Measurements from ENCODE around the gene FIG4.
"Not testable (repeated sequence)": the region's sequence is repeated elsewhere in the genome, so short reads cannot be mapped to it uniquely, and the experiment has no call there.

Gene FIG4

DNA sequence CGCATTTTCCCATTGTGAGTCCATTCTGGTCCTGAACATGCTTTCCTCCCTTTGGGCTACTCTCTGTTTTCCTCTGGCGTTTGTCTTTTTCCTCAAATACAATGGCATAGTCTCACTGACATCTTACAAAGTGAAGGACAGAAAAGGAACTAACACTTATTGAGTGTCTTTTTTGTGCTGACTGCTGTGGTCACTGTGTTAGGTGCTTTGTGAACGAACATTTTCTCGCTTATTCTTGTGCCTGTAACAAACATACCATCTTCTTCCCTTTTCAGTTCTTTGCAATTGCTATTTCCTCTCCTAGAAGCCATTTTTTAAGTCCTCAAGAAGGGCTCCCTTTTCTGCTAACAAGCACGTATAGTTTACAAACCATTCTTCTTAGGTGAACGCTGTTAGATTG is 15.4 kb downstream of the FIG4 start:
- Histone ChIP-seq H3K9ac (ENCODE audit: low read length) (no peak overlapping the region), H3K4me2 (ENCODE audit: low read depth, low read length, poor library complexity, severe bottlenecking) (no peak overlapping the region), H3K27ac (ENCODE audit: low read depth, low read length) (no peak overlapping the region), H3K79me2 (ENCODE audit: insufficient read depth, low read length) (no peaks in the 10 kb centered on the region), H3K9me3 (ENCODE audit: insufficient read depth, low read length) (no peaks in the 10 kb centered on the region), H3K36me3 (ENCODE audit: low read length) (no peaks in the 10 kb centered on the region), H3K4me3 (ENCODE audit: insufficient read depth, low read length, poor library complexity, severe bottlenecking) (no peak overlapping the region), H4K20me1 (ENCODE audit: low read depth, low read length) (no peaks in the 10 kb centered on the region), H3K9me2 (replicated peaks; ENCODE audit: insufficient read depth, low read length) (no peaks in the 10 kb centered on the region), H2AFZ (ENCODE audit: low read depth, low read length, severe bottlenecking) (no peak overlapping the region), H3F3A (ENCODE audit: insufficient read depth) (no peaks in the 10 kb centered on the region), H3K27me3 (ENCODE audit: low read length) (no peaks in the 10 kb centered on the region)
- TF ChIP-seq EZH2phosphoT487 (conservative IDR thresholded peaks at IDR 0.05; ENCODE audit: low read length), result no peak
- TF ChIP-seq, protein P1, sequence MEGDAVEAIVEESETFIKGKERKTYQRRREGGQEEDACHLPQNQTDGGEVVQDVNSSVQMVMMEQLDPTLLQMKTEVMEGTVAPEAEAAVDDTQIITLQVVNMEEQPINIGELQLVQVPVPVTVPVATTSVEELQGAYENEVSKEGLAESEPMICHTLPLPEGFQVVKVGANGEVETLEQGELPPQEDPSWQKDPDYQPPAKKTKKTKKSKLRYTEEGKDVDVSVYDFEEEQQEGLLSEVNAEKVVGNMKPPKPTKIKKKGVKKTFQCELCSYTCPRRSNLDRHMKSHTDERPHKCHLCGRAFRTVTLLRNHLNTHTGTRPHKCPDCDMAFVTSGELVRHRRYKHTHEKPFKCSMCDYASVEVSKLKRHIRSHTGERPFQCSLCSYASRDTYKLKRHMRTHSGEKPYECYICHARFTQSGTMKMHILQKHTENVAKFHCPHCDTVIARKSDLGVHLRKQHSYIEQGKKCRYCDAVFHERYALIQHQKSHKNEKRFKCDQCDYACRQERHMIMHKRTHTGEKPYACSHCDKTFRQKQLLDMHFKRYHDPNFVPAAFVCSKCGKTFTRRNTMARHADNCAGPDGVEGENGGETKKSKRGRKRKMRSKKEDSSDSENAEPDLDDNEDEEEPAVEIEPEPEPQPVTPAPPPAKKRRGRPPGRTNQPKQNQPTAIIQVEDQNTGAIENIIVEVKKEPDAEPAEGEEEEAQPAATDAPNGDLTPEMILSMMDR (IDR thresholded peaks at IDR 0.05; ENCODE audit: insufficient read depth, low read length, poor library complexity, severe bottlenecking), result no peak

DNA sequence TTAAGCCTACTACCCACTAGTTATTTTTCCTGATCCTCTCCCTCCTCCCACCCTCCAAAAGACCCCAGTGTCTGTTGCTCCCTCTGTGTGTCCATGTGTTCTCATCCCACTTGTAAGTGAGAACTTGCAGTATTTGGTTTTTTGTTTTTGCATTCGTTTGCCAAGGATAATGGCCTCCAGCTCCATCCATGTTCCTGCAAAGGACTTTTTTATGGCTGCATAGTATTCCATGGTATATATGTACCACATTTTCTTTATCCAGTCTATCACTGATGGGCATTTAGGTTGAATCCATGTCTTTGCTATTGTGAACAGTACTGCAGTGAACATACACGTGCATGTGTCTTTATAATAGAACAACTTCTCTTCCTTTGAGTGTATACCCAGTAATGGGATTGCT is 17.0 kb downstream of the FIG4 start:
- H3K36me3 ChIP-seq (ENCODE audit: low read length); H3K4me2 ChIP-seq (ENCODE audit: low read depth, low read length, poor library complexity, severe bottlenecking); H3K27me3 ChIP-seq (ENCODE audit: low read length); H3K27ac ChIP-seq (ENCODE audit: low read depth, low read length); H3K9me2 ChIP-seq (replicated peaks; ENCODE audit: insufficient read depth, low read length); H3K4me3 ChIP-seq (ENCODE audit: insufficient read depth, low read length, poor library complexity, severe bottlenecking); H3K9me3 ChIP-seq (ENCODE audit: insufficient read depth, low read length); H2AFZ ChIP-seq (ENCODE audit: low read depth, low read length, severe bottlenecking); H3K79me2 ChIP-seq (ENCODE audit: insufficient read depth, low read length); H3F3A ChIP-seq (ENCODE audit: insufficient read depth); H4K20me1 ChIP-seq (ENCODE audit: low read depth, low read length); H3K9ac ChIP-seq (ENCODE audit: low read length): not testable (repeated sequence)

DNA sequence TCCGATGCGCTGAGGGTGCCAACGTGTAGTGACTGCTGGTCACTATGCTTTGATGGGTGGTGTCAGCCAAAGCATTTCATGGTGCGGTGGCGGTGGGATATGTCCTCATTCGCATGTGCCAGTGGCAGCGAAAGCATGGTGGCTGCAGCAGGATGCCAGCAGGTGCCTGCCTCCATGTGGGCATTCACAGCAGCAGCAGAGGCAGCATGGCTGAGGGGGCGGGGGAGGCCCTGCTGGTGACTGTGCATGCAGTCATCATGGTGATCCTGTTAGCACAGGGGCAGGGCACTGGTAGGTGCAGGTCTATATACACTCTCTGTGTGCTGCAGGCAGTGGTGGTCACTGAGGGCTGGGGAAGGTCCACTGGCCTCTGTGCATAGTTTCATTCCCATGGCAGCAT is 22.0 kb downstream of the FIG4 start:
- Histone ChIP-seq H2AFZ (ENCODE audit: low read depth, low read length, severe bottlenecking) (no peak overlapping the region), H3K79me2 (ENCODE audit: insufficient read depth, low read length) (no peaks in the 10 kb centered on the region), H3K27ac (ENCODE audit: low read depth, low read length) (no peak overlapping the region), H3K9me2 (replicated peaks; ENCODE audit: insufficient read depth, low read length) (no peaks in the 10 kb centered on the region), H3K9me3 (ENCODE audit: insufficient read depth, low read length) (no peaks in the 10 kb centered on the region), H3F3A (ENCODE audit: insufficient read depth) (no peaks in the 10 kb centered on the region), H3K36me3 (ENCODE audit: low read length) (no peaks in the 10 kb centered on the region), H3K27me3 (ENCODE audit: low read length) (no peaks in the 10 kb centered on the region), H3K4me2 (ENCODE audit: low read depth, low read length, poor library complexity, severe bottlenecking) (no peak overlapping the region), H4K20me1 (ENCODE audit: low read depth, low read length) (peaks cover 6% of the 10 kb centered on the region; the same call in 1 of the 2 replicates), H3K9ac (ENCODE audit: low read length) (no peak overlapping the region), H3K4me3 (ENCODE audit: insufficient read depth, low read length, poor library complexity, severe bottlenecking) (no peak overlapping the region)
- TF ChIP-seq EZH2phosphoT487 (conservative IDR thresholded peaks at IDR 0.05; ENCODE audit: low read length), result no peak
- TF ChIP-seq, protein P1 (IDR thresholded peaks at IDR 0.05; ENCODE audit: insufficient read depth, low read length, poor library complexity, severe bottlenecking), result no peak

DNA sequence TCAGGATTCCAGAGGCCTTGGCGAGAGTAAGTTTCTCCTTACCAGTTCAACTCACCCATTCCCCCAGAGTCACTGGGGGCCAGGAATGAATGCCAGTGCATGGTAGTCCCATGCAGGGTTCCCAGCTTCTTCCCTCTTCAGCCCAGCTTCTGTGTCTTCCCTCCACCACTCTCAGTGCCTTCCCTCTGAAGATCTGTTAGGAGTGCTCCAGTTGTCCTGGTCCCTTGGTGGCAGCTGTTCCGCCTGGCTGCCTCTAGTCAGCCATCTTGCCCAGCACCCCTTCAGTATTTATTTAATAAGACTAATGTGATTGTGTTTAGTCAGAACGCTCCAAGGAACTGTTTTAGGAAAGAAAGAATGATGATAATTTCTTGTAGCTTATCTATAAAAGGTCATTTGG is 23.1 kb downstream of the FIG4 start:
- Histone ChIP-seq H3K9me2 (replicated peaks; ENCODE audit: insufficient read depth, low read length) (no peaks in the 10 kb centered on the region), H3K4me3 (ENCODE audit: insufficient read depth, low read length, poor library complexity, severe bottlenecking) (no peak overlapping the region), H3K27ac (ENCODE audit: low read depth, low read length) (no peak overlapping the region), H3K4me2 (ENCODE audit: low read depth, low read length, poor library complexity, severe bottlenecking) (no peak overlapping the region), H3F3A (ENCODE audit: insufficient read depth) (no peaks in the 10 kb centered on the region), H2AFZ (ENCODE audit: low read depth, low read length, severe bottlenecking) (no peak overlapping the region), H3K79me2 (ENCODE audit: insufficient read depth, low read length) (no peaks in the 10 kb centered on the region), H3K9ac (ENCODE audit: low read length) (no peak overlapping the region), H3K9me3 (ENCODE audit: insufficient read depth, low read length) (no peaks in the 10 kb centered on the region), H3K27me3 (ENCODE audit: low read length) (no peaks in the 10 kb centered on the region), H4K20me1 (ENCODE audit: low read depth, low read length) (peaks cover 6% of the 10 kb centered on the region; the same call in 1 of the 2 replicates), H3K36me3 (ENCODE audit: low read length) (no peaks in the 10 kb centered on the region)
- TF ChIP-seq, protein P1 (IDR thresholded peaks at IDR 0.05; ENCODE audit: insufficient read depth, low read length, poor library complexity, severe bottlenecking), result no peak

Measured in SU-DHL-6 (cell line).